ENCODE results near the gene DNM3.

DNA sequence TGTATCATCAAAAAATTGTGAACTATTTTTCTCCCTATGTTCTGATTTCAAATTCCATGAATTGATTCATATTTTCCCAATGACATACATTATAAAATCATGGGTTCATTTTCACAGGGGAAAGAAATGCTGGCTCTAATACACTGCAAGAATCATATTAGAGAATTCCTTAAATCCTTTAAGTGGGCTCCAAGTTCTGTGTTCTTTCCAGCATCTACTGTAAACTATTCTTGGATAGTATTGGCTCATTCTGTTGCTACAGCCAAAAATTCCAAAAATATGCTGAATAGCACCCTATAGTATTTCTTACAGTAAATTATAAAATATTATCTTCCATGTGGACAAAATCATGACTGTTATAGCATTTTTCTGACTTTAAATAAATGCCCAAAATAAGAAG lies 560.2 kb downstream of the DNM3 start:
- TF ChIP-seq, protein P1, sequence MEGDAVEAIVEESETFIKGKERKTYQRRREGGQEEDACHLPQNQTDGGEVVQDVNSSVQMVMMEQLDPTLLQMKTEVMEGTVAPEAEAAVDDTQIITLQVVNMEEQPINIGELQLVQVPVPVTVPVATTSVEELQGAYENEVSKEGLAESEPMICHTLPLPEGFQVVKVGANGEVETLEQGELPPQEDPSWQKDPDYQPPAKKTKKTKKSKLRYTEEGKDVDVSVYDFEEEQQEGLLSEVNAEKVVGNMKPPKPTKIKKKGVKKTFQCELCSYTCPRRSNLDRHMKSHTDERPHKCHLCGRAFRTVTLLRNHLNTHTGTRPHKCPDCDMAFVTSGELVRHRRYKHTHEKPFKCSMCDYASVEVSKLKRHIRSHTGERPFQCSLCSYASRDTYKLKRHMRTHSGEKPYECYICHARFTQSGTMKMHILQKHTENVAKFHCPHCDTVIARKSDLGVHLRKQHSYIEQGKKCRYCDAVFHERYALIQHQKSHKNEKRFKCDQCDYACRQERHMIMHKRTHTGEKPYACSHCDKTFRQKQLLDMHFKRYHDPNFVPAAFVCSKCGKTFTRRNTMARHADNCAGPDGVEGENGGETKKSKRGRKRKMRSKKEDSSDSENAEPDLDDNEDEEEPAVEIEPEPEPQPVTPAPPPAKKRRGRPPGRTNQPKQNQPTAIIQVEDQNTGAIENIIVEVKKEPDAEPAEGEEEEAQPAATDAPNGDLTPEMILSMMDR (IDR thresholded peaks at IDR 0.05 in 2 of 3, conservative IDR thresholded peaks at IDR 0.05 in 1 of 3; ENCODE audit: control insufficient read depth in 2 of 3, extremely low read depth in 1 of 3, insufficient read depth in 1 of 3, low read depth in 3 of 3, low read length in 3 of 3), result no peak
- TF ChIP-seq, protein P2, sequence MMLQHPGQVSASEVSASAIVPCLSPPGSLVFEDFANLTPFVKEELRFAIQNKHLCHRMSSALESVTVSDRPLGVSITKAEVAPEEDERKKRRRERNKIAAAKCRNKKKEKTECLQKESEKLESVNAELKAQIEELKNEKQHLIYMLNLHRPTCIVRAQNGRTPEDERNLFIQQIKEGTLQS (IDR thresholded peaks at IDR 0.05; ENCODE audit: borderline replicate concordance, extremely low read depth, low read depth, low read length), result no peak
- no peak for TF ChIP-seq ZZZ3 (IDR thresholded peaks at IDR 0.05; ENCODE audit: control insufficient read depth, insufficient read length, low read depth)
- TF ChIP-seq, protein P3, sequence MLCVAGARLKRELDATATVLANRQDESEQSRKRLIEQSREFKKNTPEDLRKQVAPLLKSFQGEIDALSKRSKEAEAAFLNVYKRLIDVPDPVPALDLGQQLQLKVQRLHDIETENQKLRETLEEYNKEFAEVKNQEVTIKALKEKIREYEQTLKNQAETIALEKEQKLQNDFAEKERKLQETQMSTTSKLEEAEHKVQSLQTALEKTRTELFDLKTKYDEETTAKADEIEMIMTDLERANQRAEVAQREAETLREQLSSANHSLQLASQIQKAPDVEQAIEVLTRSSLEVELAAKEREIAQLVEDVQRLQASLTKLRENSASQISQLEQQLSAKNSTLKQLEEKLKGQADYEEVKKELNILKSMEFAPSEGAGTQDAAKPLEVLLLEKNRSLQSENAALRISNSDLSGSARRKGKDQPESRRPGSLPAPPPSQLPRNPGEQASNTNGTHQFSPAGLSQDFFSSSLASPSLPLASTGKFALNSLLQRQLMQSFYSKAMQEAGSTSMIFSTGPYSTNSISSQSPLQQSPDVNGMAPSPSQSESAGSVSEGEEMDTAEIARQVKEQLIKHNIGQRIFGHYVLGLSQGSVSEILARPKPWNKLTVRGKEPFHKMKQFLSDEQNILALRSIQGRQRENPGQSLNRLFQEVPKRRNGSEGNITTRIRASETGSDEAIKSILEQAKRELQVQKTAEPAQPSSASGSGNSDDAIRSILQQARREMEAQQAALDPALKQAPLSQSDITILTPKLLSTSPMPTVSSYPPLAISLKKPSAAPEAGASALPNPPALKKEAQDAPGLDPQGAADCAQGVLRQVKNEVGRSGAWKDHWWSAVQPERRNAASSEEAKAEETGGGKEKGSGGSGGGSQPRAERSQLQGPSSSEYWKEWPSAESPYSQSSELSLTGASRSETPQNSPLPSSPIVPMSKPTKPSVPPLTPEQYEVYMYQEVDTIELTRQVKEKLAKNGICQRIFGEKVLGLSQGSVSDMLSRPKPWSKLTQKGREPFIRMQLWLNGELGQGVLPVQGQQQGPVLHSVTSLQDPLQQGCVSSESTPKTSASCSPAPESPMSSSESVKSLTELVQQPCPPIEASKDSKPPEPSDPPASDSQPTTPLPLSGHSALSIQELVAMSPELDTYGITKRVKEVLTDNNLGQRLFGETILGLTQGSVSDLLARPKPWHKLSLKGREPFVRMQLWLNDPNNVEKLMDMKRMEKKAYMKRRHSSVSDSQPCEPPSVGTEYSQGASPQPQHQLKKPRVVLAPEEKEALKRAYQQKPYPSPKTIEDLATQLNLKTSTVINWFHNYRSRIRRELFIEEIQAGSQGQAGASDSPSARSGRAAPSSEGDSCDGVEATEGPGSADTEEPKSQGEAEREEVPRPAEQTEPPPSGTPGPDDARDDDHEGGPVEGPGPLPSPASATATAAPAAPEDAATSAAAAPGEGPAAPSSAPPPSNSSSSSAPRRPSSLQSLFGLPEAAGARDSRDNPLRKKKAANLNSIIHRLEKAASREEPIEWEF (IDR thresholded peaks at IDR 0.05; ENCODE audit: insufficient replicate concordance, low read depth, low read length), result no peak
- TF ChIP-seq EP300 (IDR thresholded peaks at IDR 0.05; ENCODE audit: borderline replicate concordance in 1 of 2, control insufficient read depth in 1 of 2, low read depth in 2 of 2, low read length in 2 of 2), result no peak
- no peak for TF ChIP-seq SUZ12 (IDR thresholded peaks at IDR 0.05; ENCODE audit: unreplicated experiment)
- TF ChIP-seq TCF7 (IDR thresholded peaks at IDR 0.05; ENCODE audit: borderline replicate concordance), result no peak
- no peak for TF ChIP-seq BRCA1 (IDR thresholded peaks at IDR 0.05; ENCODE audit: low read depth, low read length)
- TF ChIP-seq CBFB (IDR thresholded peaks at IDR 0.05; ENCODE audit: low read depth), result no peak
- no peak for TF ChIP-seq NFYB (IDR thresholded peaks at IDR 0.05; ENCODE audit: insufficient read depth, low read depth, low read length)

Measured in GM12878 (cell line).